IMR-90 (cell line): Measurements from ENCODE around the gene DCAF11. TPM values are rescaled to one million over a fixed set of nuclear protein-coding genes. Genes with fewer than 3 reads are reported as not detected.

Experiments used
- ATAC-seq: fragments of 200-7000 bp; cut with Tn5 transposase; 2 replicates; pipeline ENCODE4 v1.9.1; 2020; ENCODE audit warnings: low read depth, mild to moderate bottlenecking, moderate library complexity
- BruUV-seq: library from RNA; stranded (reverse); fragments of 400-500 nt; replicated peaks from 2 replicates; lab custom pipeline; 2021; lab: Mats Ljungman, UMichigan
- CTCF ChIA-PET: fragments of 300-600 bp; formaldehyde crosslinking; extraction: SDS; loops from one replicate; lab custom pipeline; 2021; ENCODE audit warnings: antibody characterized with exemption; lab: Yijun Ruan, JAX
- POLR2A ChIA-PET: fragments of 300-600 bp; sonication (Branson Sonifier 250); formaldehyde crosslinking; loops from one replicate; lab custom pipeline; 2022; ENCODE audit warnings: antibody characterized with exemption; ENCODE audit not compliant: unreplicated experiment; lab: Charles Lee
- DNase-seq: peaks from one replicate; pipeline ENCODE4 v3.0.0; 2013
- H2AFZ ChIP-seq: replicated peaks from 2 replicates; pipeline ENCODE3; 2013; ENCODE audit warnings: low read length, mild to moderate bottlenecking; ENCODE audit not compliant: poor library complexity
- H2AK5ac ChIP-seq: 2 replicates; pipeline ENCODE4 v1.6.1; 2013; ENCODE audit warnings: low read depth, low read length, inconsistent platforms
- H2AK9ac ChIP-seq: replicated peaks from 2 replicates; pipeline ENCODE3; 2013; ENCODE audit warnings: mild to moderate bottlenecking, low read depth, low read length, moderate library complexity; ENCODE audit not compliant: poor library complexity
- H2BK120ac ChIP-seq: 2 replicates; pipeline ENCODE4 v1.6.1; 2013; ENCODE audit warnings: low read depth, low read length, inconsistent platforms
- H2BK15ac ChIP-seq: 3 replicates; pipeline ENCODE4 v1.6.1; 2013; ENCODE audit warnings: low read depth, low read length, inconsistent platforms
- H2BK20ac ChIP-seq: 2 replicates; pipeline ENCODE4 v1.6.1; 2013; ENCODE audit warnings: low read depth, mild to moderate bottlenecking, inconsistent platforms, low read length, moderate library complexity
- H2BK5ac ChIP-seq: 2 replicates; pipeline ENCODE4 v1.6.1; 2013; ENCODE audit warnings: mild to moderate bottlenecking, low read depth, low read length, inconsistent platforms; ENCODE audit not compliant: poor library complexity, severe bottlenecking
- H3K14ac ChIP-seq: replicated peaks from 2 replicates; pipeline ENCODE4 v1.6.1; 2013; ENCODE audit warnings: low read depth, low read length, inconsistent platforms
- H3K18ac ChIP-seq: 2 replicates; pipeline ENCODE4 v1.6.1; 2013; ENCODE audit warnings: low read depth, low read length, control low read depth
- H3K23ac ChIP-seq: 2 replicates; pipeline ENCODE4 v1.6.1; 2013; ENCODE audit warnings: low read depth, low read length, inconsistent platforms
- H3K27ac ChIP-seq: 2 replicates; pipeline ENCODE4 v1.5.1; 2013; ENCODE audit warnings: mild to moderate bottlenecking, control low read depth, low read length; ENCODE audit not compliant: insufficient read depth
- H3K27me3 ChIP-seq: 2 replicates; pipeline ENCODE4 v1.6.1; 2013; ENCODE audit warnings: low read length; ENCODE audit not compliant: control insufficient read depth, insufficient read depth
- H3K36me3 ChIP-seq: 2 replicates; pipeline ENCODE4 v1.6.1; 2013; ENCODE audit warnings: low read length, mixed read lengths; ENCODE audit not compliant: control insufficient read depth, insufficient read depth
- H3K4ac ChIP-seq: 2 replicates; pipeline ENCODE4 v1.6.1; 2013; ENCODE audit warnings: low read depth, low read length, inconsistent platforms
- H3K4me1 ChIP-seq: 2 replicates; pipeline ENCODE4 v1.6.1; 2013; ENCODE audit warnings: low read length, mixed read lengths; ENCODE audit not compliant: control insufficient read depth, insufficient read depth
- H3K4me2 ChIP-seq: 2 replicates; pipeline ENCODE4 v1.6.1; 2013; ENCODE audit warnings: low read depth, mild to moderate bottlenecking, control low read depth, low read length, moderate library complexity
- H3K4me3 ChIP-seq: 2 replicates; pipeline ENCODE4 v1.5.1; 2013; ENCODE audit warnings: low read depth, mild to moderate bottlenecking, control low read depth, low read length, moderate library complexity; ENCODE audit not compliant: insufficient read depth
- H3K56ac ChIP-seq: 2 replicates; pipeline ENCODE4 v1.6.1; 2013; ENCODE audit warnings: low read length, inconsistent platforms; ENCODE audit not compliant: insufficient read depth; ENCODE audit errors: extremely low read depth
- H3K79me1 ChIP-seq, 2 experiments: 2 replicates each; pipeline ENCODE4 v1.6.1; 2013; ENCODE audit warnings: low read length in 2 of 2, inconsistent platforms in 1 of 2, low read depth in 1 of 2
- H3K9ac ChIP-seq: 2 replicates; pipeline ENCODE4 v1.6.1; 2013; ENCODE audit warnings: low read depth, low read length, control low read depth
- H3K9me1 ChIP-seq: 2 replicates; pipeline ENCODE4 v1.6.1; 2013; ENCODE audit warnings: low read length, inconsistent platforms; ENCODE audit not compliant: insufficient read depth
- H3K9me3 ChIP-seq: 2 replicates; pipeline ENCODE4 v1.6.1; 2013; ENCODE audit warnings: low read length; ENCODE audit not compliant: control insufficient read depth, insufficient read depth
- H4K20me1 ChIP-seq: 2 replicates; pipeline ENCODE4 v1.6.1; 2013; ENCODE audit warnings: low read length, inconsistent platforms; ENCODE audit not compliant: insufficient read depth
- H4K5ac ChIP-seq: 2 replicates; pipeline ENCODE4 v1.6.1; 2013; ENCODE audit warnings: mild to moderate bottlenecking, low read depth, low read length, control low read depth
- H4K8ac ChIP-seq, 2 experiments: 2 replicates each; pipeline ENCODE4 v1.6.1; 2013; ENCODE audit warnings: low read depth in 2 of 2, low read length in 2 of 2, control low read depth in 1 of 2, inconsistent platforms in 1 of 2
- H4K91ac ChIP-seq: 2 replicates; pipeline ENCODE4 v1.6.1; 2013; ENCODE audit warnings: low read depth, low read length, inconsistent platforms; ENCODE audit not compliant: insufficient read depth
- ELK1 ChIP-seq: fragments of 150-350 bp; IDR thresholded peaks from 2 replicates; pipeline ENCODE4 v1.6.1; 2016; ENCODE audit warnings: low read depth, mild to moderate bottlenecking, low read length, moderate library complexity, borderline replicate concordance
- FOS ChIP-seq: fragments of 150-350 bp; IDR thresholded peaks from 2 replicates; pipeline ENCODE4 v1.6.1; 2016; ENCODE audit warnings: low read depth, low read length
- MAFK ChIP-seq: IDR thresholded peaks from 2 replicates; pipeline ENCODE4 v1.6.1; 2012; ENCODE audit warnings: low read depth, low read length, improper control_type of control experiment
- NFE2L2 ChIP-seq: fragments of 150-350 bp; IDR thresholded peaks from 2 replicates; pipeline ENCODE4 v1.6.1; 2016; ENCODE audit warnings: low read depth, mild to moderate bottlenecking, low read length
- RAD21 ChIP-seq: IDR thresholded peaks from 2 replicates; pipeline ENCODE4 v1.6.1; 2012; ENCODE audit warnings: low read length, improper control_type of control experiment
- RFX5 ChIP-seq: IDR thresholded peaks from 2 replicates; pipeline ENCODE4 v1.8.0; 2012; ENCODE audit warnings: low read depth, mild to moderate bottlenecking, low read length, moderate library complexity
- WGBS, 2 experiments: methylation state at CpG; one replicate each; pipeline versions ENCODE4 v1.1.5 to v1.1.7; 2013; ENCODE audit warnings: missing lambda C conversion rate in 2 of 2; ENCODE audit not compliant: insufficient read length in 1 of 2; ENCODE audit errors: extremely low coverage in 2 of 2; 5-methylcytosine and 5-hydroxymethylcytosine counted together
- dilution Hi-C: fragments of 300-500 bp; cut with HindIII; formaldehyde crosslinking; loops from one replicate; pipeline ENCODE4 v1.14.3; 2018; ENCODE audit warnings: low sequenced_read_pairs; ENCODE audit not compliant: unreplicated experiment
- in situ Hi-C: fragments of 300-500 bp; cut with MboI; formaldehyde crosslinking; loops from 3 replicates; pipeline ENCODE4 v1.14.3; 2019; ENCODE audit warnings: low sequenced_read_pairs, inconsistent platforms, mixed read lengths
- intact Hi-C: fragments of 100-400 bp; cut with micrococcal nuclease; formaldehyde crosslinking; loops from 2 replicates; pipeline ENCODE4 v1.10.0; 2022
- polyA plus RNA-seq, 3 experiments: library from polyadenylated mRNA; depleted of rRNA; stranded (reverse); fragments of >200 nt; gene quantifications; 2 replicates each; pipeline ENCODE4 v1.2.3, GENCODE V29; 2012; ENCODE audit warnings: low replicate concordance in 1 of 3
- total RNA-seq: library from RNA; depleted of rRNA; stranded (reverse); fragments of >200 nt; gene quantifications from 2 replicates; pipeline ENCODE4 v1.2.3, GENCODE V29; 2012
- TF ChIP-seq, protein P1 (sequence below): conservative IDR thresholded peaks from 2 replicates; pipeline ENCODE4 v1.5.1; 2012; ENCODE audit warnings: mild to moderate bottlenecking, low read depth, low read length, improper control_type of control experiment

Gene DCAF11
- total and polyA plus RNA-seq, 2 of the 4 experiments (the other 2 are of a cell fraction) = 21.0 to 52.0 TPM

DNA sequence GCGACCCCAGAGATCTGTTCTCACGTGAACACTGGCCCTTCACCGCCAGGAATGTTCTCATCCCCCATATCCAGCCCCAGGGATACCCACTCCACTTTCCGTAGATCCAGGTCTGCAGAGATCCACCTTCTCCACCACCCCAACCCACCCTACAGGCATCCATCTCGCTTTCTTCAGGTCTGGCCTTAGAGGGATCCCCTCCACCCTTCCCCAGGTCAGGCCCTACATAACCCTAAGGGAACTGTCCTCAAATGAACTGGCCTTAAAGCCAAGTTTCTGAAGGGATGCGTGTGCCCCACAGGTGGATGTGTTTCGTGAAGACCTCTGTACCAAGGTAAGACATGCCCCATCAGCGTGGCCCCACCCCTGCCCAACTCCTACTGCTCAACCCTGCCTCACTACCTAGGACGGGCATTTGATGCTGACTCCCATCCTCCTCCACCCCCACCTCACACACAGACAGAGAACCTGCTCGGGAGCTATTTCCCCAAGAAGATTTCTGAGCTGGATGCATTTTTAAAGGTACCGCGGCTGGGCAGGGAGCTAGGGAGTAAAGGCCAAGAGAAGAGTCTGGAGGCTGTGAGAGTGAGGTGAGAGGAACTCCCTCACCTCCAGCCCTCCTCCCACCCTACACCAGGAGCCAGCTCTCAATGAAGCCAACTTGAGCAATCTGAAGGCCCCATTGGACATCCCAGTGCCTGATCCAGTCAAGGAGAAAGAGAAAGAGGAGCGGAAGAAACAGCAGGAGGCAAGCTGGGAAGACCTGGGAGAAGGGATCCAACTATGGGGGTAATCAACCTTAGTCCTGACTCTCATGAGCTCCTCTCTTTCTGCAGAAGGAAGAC is 22.3 kb downstream of the DCAF11 start:
- Histone ChIP-seq H3K9me3 (no peaks in the 10 kb centered on the region), H4K91ac (no peak overlapping the region), H3K4me3 (peak overlapping the region; percentile 97), H4K20me1 (peaks cover 17% of the 10 kb centered on the region), H4K8ac (peak overlapping the region in 1 of 2 experiments; percentile 77; a peak in 1 of 4 replicates), H3K23ac (peak overlapping the region; percentile 88), H3K36me3 (peaks cover 23% of the 10 kb centered on the region), H3K27ac (peak overlapping the region; percentile 79), H3K9me1 (peaks cover 19% of the 10 kb centered on the region), H2BK20ac (no peak overlapping the region), H4K5ac (no peak overlapping the region), H3K18ac (no peak overlapping the region), H2BK120ac (no peak overlapping the region; the same call in 1 of the 2 replicates), H2AK9ac (peak overlapping the region; percentile 80), H2AK5ac (peak overlapping the region; percentile 59), H3K79me1 (peaks cover 17 to 46% of the 10 kb centered on the region in 2 experiments; a peak in 3 of 4 replicates), H3K4me2 (peak overlapping the region; percentile 92), H3K9ac (peak overlapping the region; percentile 72), H3K4ac (peak overlapping the region; percentile 71), H3K14ac (peak overlapping the region; percentile 68), H3K4me1 (peaks cover 11% of the 10 kb centered on the region), H2AFZ (peak overlapping the region; percentile 99), H3K56ac (0 out of 2 replicates have a peak overlapping the region, but pooled peaks have one; percentile 9), H2BK5ac (peak overlapping the region; percentile 78), H3K27me3 (no peaks in the 10 kb centered on the region), H2BK15ac (no peak overlapping the region)
- TF ChIP-seq RAD21 = no peak
- no peak for TF ChIP-seq ELK1
- no peak for TF ChIP-seq RFX5
- no peak for TF ChIP-seq FOS
- TF ChIP-seq MAFK = no peak
- TF ChIP-seq, protein P1, sequence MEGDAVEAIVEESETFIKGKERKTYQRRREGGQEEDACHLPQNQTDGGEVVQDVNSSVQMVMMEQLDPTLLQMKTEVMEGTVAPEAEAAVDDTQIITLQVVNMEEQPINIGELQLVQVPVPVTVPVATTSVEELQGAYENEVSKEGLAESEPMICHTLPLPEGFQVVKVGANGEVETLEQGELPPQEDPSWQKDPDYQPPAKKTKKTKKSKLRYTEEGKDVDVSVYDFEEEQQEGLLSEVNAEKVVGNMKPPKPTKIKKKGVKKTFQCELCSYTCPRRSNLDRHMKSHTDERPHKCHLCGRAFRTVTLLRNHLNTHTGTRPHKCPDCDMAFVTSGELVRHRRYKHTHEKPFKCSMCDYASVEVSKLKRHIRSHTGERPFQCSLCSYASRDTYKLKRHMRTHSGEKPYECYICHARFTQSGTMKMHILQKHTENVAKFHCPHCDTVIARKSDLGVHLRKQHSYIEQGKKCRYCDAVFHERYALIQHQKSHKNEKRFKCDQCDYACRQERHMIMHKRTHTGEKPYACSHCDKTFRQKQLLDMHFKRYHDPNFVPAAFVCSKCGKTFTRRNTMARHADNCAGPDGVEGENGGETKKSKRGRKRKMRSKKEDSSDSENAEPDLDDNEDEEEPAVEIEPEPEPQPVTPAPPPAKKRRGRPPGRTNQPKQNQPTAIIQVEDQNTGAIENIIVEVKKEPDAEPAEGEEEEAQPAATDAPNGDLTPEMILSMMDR = no peak
- TF ChIP-seq NFE2L2 = no peak
- dilution Hi-C loops = no loop called here
- BruUV-seq = no TSS peak
- intact Hi-C loops = no loop called here
- in situ Hi-C loops = loop anchor here (10.0 to 25.0 kb wide), 3 partner anchors 298 to 1050 kb away; partner anchors contain the start of genes ACIN1, BCL2L2, C14orf119 and PABPN1
- DNase-seq (no peak), ATAC-seq (no peak)
- 40% methylated on average over 3 of the region's 13 CpGs; no CpG with 5 or more reads in 1 of the 2 experiments for WGBS, 2 experiments
- POLR2A ChIA-PET = interaction anchor here (0.6 to 1.0 kb wide), 2 partner anchors 12 to 42 kb away, joined by 3 read pairs; no protein-coding TSS in a partner anchor
- CTCF ChIA-PET = interaction anchor here (0.8 to 0.9 kb wide), 2 partner anchors 24 to 150 kb away, joined by 3 to 5 read pairs; partner anchors contain the start of gene IRF9
